ENCODE data around the gene DCAKD.

The DCAKD gene

DNA sequence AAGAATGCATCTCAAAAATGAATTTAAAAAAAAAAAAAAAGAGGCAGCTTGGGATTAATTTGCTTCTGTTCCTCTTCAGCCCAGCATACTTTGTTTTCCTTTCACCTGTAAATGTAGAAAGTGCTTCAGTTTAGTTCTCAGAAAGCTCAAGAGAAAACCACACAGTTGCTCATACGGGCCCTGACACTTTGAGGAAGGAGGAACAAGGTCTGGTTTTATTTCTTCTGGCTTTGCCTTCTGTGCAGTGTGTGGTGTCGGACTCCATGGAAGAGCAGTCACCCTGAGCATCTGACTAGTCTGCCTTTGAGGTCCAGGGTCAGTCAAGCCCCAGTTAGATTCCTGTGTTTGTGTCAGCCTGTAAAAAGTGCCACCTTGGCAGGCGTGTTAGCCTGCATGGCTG is 37.3 kb upstream of the DCAKD start:
- no peaks in the 10 kb centered on the region for H3K4me1 ChIP-seq (ENCODE audit: control insufficient read depth, low read length)
- H3K4me3 ChIP-seq (ENCODE audit: low read length), result no peak overlapping the region
- no peaks in the 10 kb centered on the region for H3K9me2 ChIP-seq (replicated peaks; ENCODE audit: control insufficient read depth, low read length)
- no peaks in the 10 kb centered on the region for H3K79me2 ChIP-seq (ENCODE audit: control insufficient read depth, low read length)
- peaks cover 3% of the 10 kb centered on the region; the same call in 1 of the 2 replicates for H3F3A ChIP-seq (ENCODE audit: control insufficient read depth, insufficient read depth)
- no peaks in the 10 kb centered on the region for H3K9me3 ChIP-seq (ENCODE audit: control insufficient read depth, insufficient read depth, low read length)
- peaks cover 79% of the 10 kb centered on the region for H3K36me3 ChIP-seq (ENCODE audit: control insufficient read depth, low read length)
- no peaks in the 10 kb centered on the region for H4K20me1 ChIP-seq (ENCODE audit: control insufficient read depth, insufficient read depth, low read depth, low read length)
- H3K27me3 ChIP-seq (ENCODE audit: control insufficient read depth, low read length), result no peaks in the 10 kb centered on the region
- no peak overlapping the region for H3K27ac ChIP-seq (ENCODE audit: low read depth, low read length)
- H3K4me2 ChIP-seq (ENCODE audit: low read length), result no peak overlapping the region
- TF ChIP-seq EZH2phosphoT487 (IDR thresholded peaks at IDR 0.05; ENCODE audit: borderline replicate concordance, low read length) (no peak), CTCF (IDR thresholded peaks at IDR 0.05; ENCODE audit: low read depth, low read length, poor library complexity, severe bottlenecking) (no peak)

- Histone ChIP-seq H3K4me1 (ENCODE audit: control insufficient read depth, low read length) (no peaks in the 10 kb centered on the region), H3K79me2 (ENCODE audit: control insufficient read depth, low read length) (no peaks in the 10 kb centered on the region), H4K20me1 (ENCODE audit: control insufficient read depth, insufficient read depth, low read depth, low read length) (no peaks in the 10 kb centered on the region), H3K27ac (ENCODE audit: low read depth, low read length) (no peak overlapping the region), H3F3A (ENCODE audit: control insufficient read depth, insufficient read depth) (peaks cover 3% of the 10 kb centered on the region; the same call in 1 of the 2 replicates), H3K4me2 (ENCODE audit: low read length) (no peak overlapping the region), H3K4me3 (ENCODE audit: low read length) (no peak overlapping the region), H3K27me3 (ENCODE audit: control insufficient read depth, low read length) (no peaks in the 10 kb centered on the region), H3K9me3 (ENCODE audit: control insufficient read depth, insufficient read depth, low read length) (no peaks in the 10 kb centered on the region), H3K36me3 (ENCODE audit: control insufficient read depth, low read length) (peaks cover 77% of the 10 kb centered on the region), H3K9me2 (replicated peaks; ENCODE audit: control insufficient read depth, low read length) (no peaks in the 10 kb centered on the region)
- TF ChIP-seq CTCF (IDR thresholded peaks at IDR 0.05; ENCODE audit: low read depth, low read length, poor library complexity, severe bottlenecking) (no peak), EZH2phosphoT487 (IDR thresholded peaks at IDR 0.05; ENCODE audit: borderline replicate concordance, low read length) (no peak)
Measured at GRCh38 chr17:45087978-45088377, 36.5 kb upstream of the DCAKD start.

DNA sequence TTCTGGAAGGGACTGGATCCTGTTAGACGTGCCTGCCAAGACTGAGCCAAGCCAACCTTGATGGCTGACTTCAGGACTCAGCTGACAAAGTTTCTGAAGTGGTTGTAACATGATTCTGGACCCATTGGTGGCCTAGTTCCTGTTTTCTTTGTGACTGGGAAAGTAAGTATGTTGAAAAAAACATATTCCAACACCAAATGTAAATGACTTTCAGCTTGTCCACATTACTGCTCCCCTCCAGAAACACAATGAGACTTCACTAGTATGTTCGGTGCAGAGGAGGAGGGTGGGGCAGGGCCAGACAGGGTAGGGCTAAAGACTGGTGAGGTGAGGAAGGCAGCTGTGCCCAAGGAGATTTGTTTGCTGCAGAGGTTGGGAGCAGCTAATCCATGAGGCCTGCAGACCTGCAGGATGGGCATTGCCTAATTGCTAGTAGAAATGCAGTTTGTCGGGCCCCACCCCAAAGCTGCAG is 36.1 kb upstream of the DCAKD start:
- Histone ChIP-seq H3K9me3 (ENCODE audit: control insufficient read depth, insufficient read depth, low read length) (no peaks in the 10 kb centered on the region), H3K36me3 (ENCODE audit: control insufficient read depth, low read length) (peaks cover 75% of the 10 kb centered on the region), H3K4me1 (ENCODE audit: control insufficient read depth, low read length) (no peaks in the 10 kb centered on the region), H3K79me2 (ENCODE audit: control insufficient read depth, low read length) (no peaks in the 10 kb centered on the region), H3K27ac (ENCODE audit: low read depth, low read length) (no peak overlapping the region), H3K9me2 (replicated peaks; ENCODE audit: control insufficient read depth, low read length) (no peaks in the 10 kb centered on the region), H3K4me2 (ENCODE audit: low read length) (no peak overlapping the region), H3F3A (ENCODE audit: control insufficient read depth, insufficient read depth) (no peaks in the 10 kb centered on the region; the same call in 1 of the 2 replicates), H3K4me3 (ENCODE audit: low read length) (no peak overlapping the region), H4K20me1 (ENCODE audit: control insufficient read depth, insufficient read depth, low read depth, low read length) (no peaks in the 10 kb centered on the region), H3K27me3 (ENCODE audit: control insufficient read depth, low read length) (no peaks in the 10 kb centered on the region)
- no peak for TF ChIP-seq CTCF (IDR thresholded peaks at IDR 0.05; ENCODE audit: low read depth, low read length, poor library complexity, severe bottlenecking)
- no peak for TF ChIP-seq EZH2phosphoT487 (IDR thresholded peaks at IDR 0.05; ENCODE audit: borderline replicate concordance, low read length)

All from DOHH2 (cell line).